CD4-positive, alpha-beta T cell treated with Interferon gamma for 1 hour (primary cell): ENCODE results near the gene ZSWIM6.
"Not testable (repeated sequence)": the region's sequence is repeated elsewhere in the genome, so short reads cannot be mapped to it uniquely, and the experiment has no call there.

Source experiments
- DNase-seq: peaks from one replicate; pipeline ENCODE4 v3.0.0-alpha.2; 2020

The ZSWIM6 gene

GRCh38 chr5:61366497-61367240 lies 34.6 kb downstream of the ZSWIM6 start:
- DNase-seq, result no peak

- DNase-seq, result no peak
These were observed 38.4 kb downstream of the ZSWIM6 start for GRCh38 chr5:61370506-61370905.

- no peak for DNase-seq
These were observed 39.4 kb downstream of the ZSWIM6 start for GRCh38 chr5:61371474-61371873.

GRCh38 chr5:61379677-61380076 lies 47.6 kb downstream of the ZSWIM6 start:
- DNase-seq, result no peak

- DNase-seq, result no peak
These were observed 49.9 kb downstream of the ZSWIM6 start for GRCh38 chr5:61381968-61382367.

- DNase-seq, result no peak
These were observed 53.6 kb downstream of the ZSWIM6 start for GRCh38 chr5:61385627-61386026.

GRCh38 chr5:61386045-61386800 lies 54.2 kb downstream of the ZSWIM6 start:
- no peak for DNase-seq

- DNase-seq, result no peak
These were observed 57.6 kb downstream of the ZSWIM6 start for GRCh38 chr5:61389609-61390008.

- DNase-seq, result no peak
These were observed 62.1 kb downstream of the ZSWIM6 start for GRCh38 chr5:61394078-61394704.

- DNase-seq, result no peak
These were observed 62.7 kb downstream of the ZSWIM6 start for GRCh38 chr5:61394793-61395192.

- no peak for DNase-seq
These were observed 65.2 kb downstream of the ZSWIM6 start for GRCh38 chr5:61397238-61397637.

- no peak for DNase-seq
These were observed 65.9 kb downstream of the ZSWIM6 start for GRCh38 chr5:61397937-61398336.

GRCh38 chr5:61398440-61398839 lies 66.4 kb downstream of the ZSWIM6 start:
- DNase-seq, result no peak

GRCh38 chr5:61399679-61400078 lies 67.6 kb downstream of the ZSWIM6 start:
- DNase-seq, result no peak

GRCh38 chr5:61401726-61402125 lies 69.7 kb downstream of the ZSWIM6 start:
- DNase-seq, result no peak

GRCh38 chr5:61402244-61402823 lies 70.3 kb downstream of the ZSWIM6 start:
- no peak for DNase-seq

- DNase-seq, result no peak
These were observed 71.2 kb downstream of the ZSWIM6 start for GRCh38 chr5:61402970-61403900.

- DNase-seq, result no peak
These were observed 73.6 kb downstream of the ZSWIM6 start for GRCh38 chr5:61405511-61406295.

GRCh38 chr5:61406497-61406896 lies 74.4 kb downstream of the ZSWIM6 start:
- DNase-seq, result not testable (repeated sequence)

GRCh38 chr5:61407706-61408270 lies 75.7 kb downstream of the ZSWIM6 start:
- no peak for DNase-seq
